ENCODE results near the gene FGD2.

DNA sequence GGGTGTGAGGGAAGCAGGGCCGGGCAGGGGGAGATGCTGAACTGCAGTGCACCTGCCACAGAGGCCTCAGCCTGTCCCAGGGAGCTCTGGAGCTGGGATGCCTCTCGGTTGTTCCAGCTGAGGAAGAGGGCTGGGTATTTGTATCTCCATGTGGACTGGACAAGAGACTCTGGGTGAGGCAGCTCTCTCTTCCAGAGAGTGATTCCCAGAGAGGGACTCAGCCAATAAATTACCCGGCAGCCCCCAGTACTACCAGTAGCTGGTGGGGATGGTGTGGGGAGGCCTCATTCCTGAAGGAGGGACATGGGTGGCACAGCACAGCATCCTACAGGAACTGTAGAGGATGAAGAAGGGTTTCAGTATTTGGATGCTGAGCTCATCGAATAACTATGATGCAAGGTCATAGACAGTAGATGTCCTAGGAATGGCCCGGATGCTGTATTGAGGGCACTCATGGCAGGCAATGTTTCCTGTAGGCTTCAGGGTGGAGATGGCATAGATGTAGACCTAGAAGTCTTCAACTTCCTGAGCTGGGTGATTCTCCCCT, 1.4 kb downstream of the FGD2 start:
- TF ChIP-seq ZNF274 (IDR thresholded peaks at IDR 0.05; ENCODE audit: low read depth, low read length) (no peak), YY1 (IDR thresholded peaks at IDR 0.05; ENCODE audit: insufficient read depth, insufficient read length) (no peak), SUZ12 (IDR thresholded peaks at IDR 0.05; ENCODE audit: extremely low read depth, insufficient read depth, insufficient read length) (no peak)

All from NT2/D1 (cell line).